ENCODE data around the gene GDF2. TPM values are rescaled to one million over a fixed set of nuclear protein-coding genes. Genes with fewer than 3 reads are reported as not detected.

The GDF2 gene
- total and polyA plus RNA-seq, 2 experiments from 2014 or later: not detected

GRCh38 chr10:47285381-47286115, 36.7 kb upstream of the GDF2 start (continued):
- TF ChIP-seq ZNF462 (CRISPR knock-in tag; IDR thresholded peaks at IDR 0.05): no peak

GRCh38 chr10:47286116-47286505, 36.1 kb upstream of the GDF2 start:
- Histone ChIP-seq H3K79me2 (replicated peaks; ENCODE audit: insufficient read depth) (no peaks in the 10 kb centered on the region), H3K36me3 (ENCODE audit: insufficient read depth) (no peaks in the 10 kb centered on the region), H3K9me2 (ENCODE audit: insufficient read depth) (no peaks in the 10 kb centered on the region), H3K4me3 (no peak overlapping the region), H3K4me1 (ENCODE audit: insufficient read depth) (no peaks in the 10 kb centered on the region), H4K20me1 (replicated peaks; ENCODE audit: insufficient read depth) (no peaks in the 10 kb centered on the region), H3K27ac (ENCODE audit: low read depth) (no peak overlapping the region), H2AFZ (no peak overlapping the region), H3K27me3 (ENCODE audit: insufficient read depth) (no peaks in the 10 kb centered on the region), H3F3A (replicated peaks; ENCODE audit: low read depth) (no peaks in the 10 kb centered on the region), H3K4me2 (no peak overlapping the region)
- no peak for DNase-seq (ENCODE audit: low spot score)
- H3K9me3 Mint-ChIP-seq: no peaks in the 10 kb centered on the region
- no peak overlapping the region for H3K4me3 Mint-ChIP-seq
- no peak overlapping the region for H3K27ac Mint-ChIP-seq
- peaks cover 4% of the 10 kb centered on the region for H3K27me3 Mint-ChIP-seq (ENCODE audit: insufficient read depth, low read depth, poor library complexity)
- H3K4me1 Mint-ChIP-seq: peaks cover 3% of the 10 kb centered on the region; the same call in 2 of the 3 replicates
- no peaks in the 10 kb centered on the region for H3K36me3 Mint-ChIP-seq (ENCODE audit: low read depth)
- no peak for ATAC-seq
- TF ChIP-seq STAT1 (IDR thresholded peaks at IDR 0.05; ENCODE audit: unreplicated experiment) (no peak), ZNF331 (CRISPR knock-in tag; IDR thresholded peaks at IDR 0.05; ENCODE audit: low read depth) (no peak), JUNB (IDR thresholded peaks at IDR 0.05; ENCODE audit: unreplicated experiment) (no peak), EZH2 (IDR thresholded peaks at IDR 0.05; ENCODE audit: low read depth, unreplicated experiment) (no peak), POLR2AphosphoS5 (IDR thresholded peaks at IDR 0.05; ENCODE audit: low read depth) (no peak), CREB1 (CRISPR knock-in tag; IDR thresholded peaks at IDR 0.05; ENCODE audit: low read depth) (no peak), EZH2phosphoT487 (IDR thresholded peaks at IDR 0.05; ENCODE audit: unreplicated experiment) (no peak), ZNF114 (CRISPR knock-in tag; IDR thresholded peaks at IDR 0.05) (no peak)
- TF ChIP-seq, protein P1, sequence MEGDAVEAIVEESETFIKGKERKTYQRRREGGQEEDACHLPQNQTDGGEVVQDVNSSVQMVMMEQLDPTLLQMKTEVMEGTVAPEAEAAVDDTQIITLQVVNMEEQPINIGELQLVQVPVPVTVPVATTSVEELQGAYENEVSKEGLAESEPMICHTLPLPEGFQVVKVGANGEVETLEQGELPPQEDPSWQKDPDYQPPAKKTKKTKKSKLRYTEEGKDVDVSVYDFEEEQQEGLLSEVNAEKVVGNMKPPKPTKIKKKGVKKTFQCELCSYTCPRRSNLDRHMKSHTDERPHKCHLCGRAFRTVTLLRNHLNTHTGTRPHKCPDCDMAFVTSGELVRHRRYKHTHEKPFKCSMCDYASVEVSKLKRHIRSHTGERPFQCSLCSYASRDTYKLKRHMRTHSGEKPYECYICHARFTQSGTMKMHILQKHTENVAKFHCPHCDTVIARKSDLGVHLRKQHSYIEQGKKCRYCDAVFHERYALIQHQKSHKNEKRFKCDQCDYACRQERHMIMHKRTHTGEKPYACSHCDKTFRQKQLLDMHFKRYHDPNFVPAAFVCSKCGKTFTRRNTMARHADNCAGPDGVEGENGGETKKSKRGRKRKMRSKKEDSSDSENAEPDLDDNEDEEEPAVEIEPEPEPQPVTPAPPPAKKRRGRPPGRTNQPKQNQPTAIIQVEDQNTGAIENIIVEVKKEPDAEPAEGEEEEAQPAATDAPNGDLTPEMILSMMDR (conservative IDR thresholded peaks at IDR 0.05; ENCODE audit: low read depth in 2 of 2): no peak
- TF ChIP-seq, protein P2, sequence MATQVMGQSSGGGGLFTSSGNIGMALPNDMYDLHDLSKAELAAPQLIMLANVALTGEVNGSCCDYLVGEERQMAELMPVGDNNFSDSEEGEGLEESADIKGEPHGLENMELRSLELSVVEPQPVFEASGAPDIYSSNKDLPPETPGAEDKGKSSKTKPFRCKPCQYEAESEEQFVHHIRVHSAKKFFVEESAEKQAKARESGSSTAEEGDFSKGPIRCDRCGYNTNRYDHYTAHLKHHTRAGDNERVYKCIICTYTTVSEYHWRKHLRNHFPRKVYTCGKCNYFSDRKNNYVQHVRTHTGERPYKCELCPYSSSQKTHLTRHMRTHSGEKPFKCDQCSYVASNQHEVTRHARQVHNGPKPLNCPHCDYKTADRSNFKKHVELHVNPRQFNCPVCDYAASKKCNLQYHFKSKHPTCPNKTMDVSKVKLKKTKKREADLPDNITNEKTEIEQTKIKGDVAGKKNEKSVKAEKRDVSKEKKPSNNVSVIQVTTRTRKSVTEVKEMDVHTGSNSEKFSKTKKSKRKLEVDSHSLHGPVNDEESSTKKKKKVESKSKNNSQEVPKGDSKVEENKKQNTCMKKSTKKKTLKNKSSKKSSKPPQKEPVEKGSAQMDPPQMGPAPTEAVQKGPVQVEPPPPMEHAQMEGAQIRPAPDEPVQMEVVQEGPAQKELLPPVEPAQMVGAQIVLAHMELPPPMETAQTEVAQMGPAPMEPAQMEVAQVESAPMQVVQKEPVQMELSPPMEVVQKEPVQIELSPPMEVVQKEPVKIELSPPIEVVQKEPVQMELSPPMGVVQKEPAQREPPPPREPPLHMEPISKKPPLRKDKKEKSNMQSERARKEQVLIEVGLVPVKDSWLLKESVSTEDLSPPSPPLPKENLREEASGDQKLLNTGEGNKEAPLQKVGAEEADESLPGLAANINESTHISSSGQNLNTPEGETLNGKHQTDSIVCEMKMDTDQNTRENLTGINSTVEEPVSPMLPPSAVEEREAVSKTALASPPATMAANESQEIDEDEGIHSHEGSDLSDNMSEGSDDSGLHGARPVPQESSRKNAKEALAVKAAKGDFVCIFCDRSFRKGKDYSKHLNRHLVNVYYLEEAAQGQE (IDR thresholded peaks at IDR 0.05; ENCODE audit: unreplicated experiment): no peak

Measured in GM23338 (cell line).